NCI-H1417 (cell line): ENCODE results near the gene DUSP21.
"Not testable (repeated sequence)": the region's sequence is repeated elsewhere in the genome, so short reads cannot be mapped to it uniquely, and the experiment has no call there.

Experiments
- DNase-seq, 3 experiments: peaks; one replicate each; lab custom pipeline; 2025; lab: John Stamatoyannopoulos, UW

Gene DUSP21

GRCh38 chrX:44876086-44876485, 32.3 kb downstream of the DUSP21 start:
- DNase-seq: peak in 1 of 3 experiments; percentile 19

GRCh38 chrX:44876767-44877166, 32.9 kb downstream of the DUSP21 start:
- DNase-seq: no peak

- no peak for DNase-seq
Observed at GRCh38 chrX:44878780-44879179, 35.0 kb downstream of the DUSP21 start.

GRCh38 chrX:44881549-44881948, 37.7 kb downstream of the DUSP21 start:
- DNase-seq: no peak

GRCh38 chrX:44882635-44883034, 38.8 kb downstream of the DUSP21 start:
- no peak for DNase-seq

- DNase-seq: no peak
Observed at GRCh38 chrX:44884944-44885343, 41.1 kb downstream of the DUSP21 start.

- DNase-seq: no peak
Observed at GRCh38 chrX:44889824-44890223, 46.0 kb downstream of the DUSP21 start.

GRCh38 chrX:44890247-44890646, 46.4 kb downstream of the DUSP21 start:
- no peak for DNase-seq

GRCh38 chrX:44890687-44891086, 46.9 kb downstream of the DUSP21 start:
- DNase-seq: not testable (repeated sequence)

GRCh38 chrX:44891642-44892041, 47.8 kb downstream of the DUSP21 start:
- no peak for DNase-seq
